HCT116 (cell line): ENCODE results near the gene SIX2. TPM values are rescaled to one million over a fixed set of nuclear protein-coding genes. Genes with fewer than 3 reads are reported as not detected.

Experiments
- ATAC-seq: fragments of 200-7000 bp; cut with Tn5 transposase; 2 replicates; pipeline ENCODE4 v1.9.1; 2020; ENCODE audit warnings: mild to moderate bottlenecking, moderate library complexity
- BruUV-seq: library from RNA; stranded (reverse); fragments of 400-500 nt; replicated peaks from 2 replicates; lab custom pipeline; 2021; lab: Mats Ljungman, UMichigan
- CTCF ChIA-PET: fragments of 300-600 bp; sonication (Branson Sonifier 250); formaldehyde crosslinking; loops from one replicate; lab custom pipeline; 2021; ENCODE audit warnings: antibody characterized with exemption; lab: Charles Lee
- POLR2A ChIA-PET: fragments of 300-600, 350-600 bp; sonication (Branson Sonifier 250); formaldehyde crosslinking; loops from one replicate; lab custom pipeline; 2021; ENCODE audit warnings: antibody characterized with exemption; lab: Charles Lee
- RAD21 ChIA-PET, 2 experiments: fragments of 300-600 bp; sonication (Branson Sonifier 250); formaldehyde crosslinking; loops; one replicate each; lab custom pipeline; 2023; ENCODE audit warnings: low total read pairs in 2 of 2; ENCODE audit not compliant: uncharacterized antibody in 2 of 2, unreplicated experiment in 2 of 2, low non-redundant PET in 1 of 2; lab: Charles Lee
- DNase-seq: peaks from one replicate; pipeline ENCODE4 v3.0.0-alpha.2; 2010; ENCODE audit warnings: low read depth, low spot score
- H2AFZ ChIP-seq: fragments of 200-600 bp; shearing (Covaris generic), sonication (generic); 2 replicates; pipeline ENCODE4 v1.6.1; 2017; ENCODE audit warnings: low read depth, mixed run types, mixed read lengths, antibody characterized with exemption, low read length; ENCODE audit not compliant: poor library complexity, severe bottlenecking
- H3K27ac ChIP-seq: 2 replicates; pipeline ENCODE4 v1.5.1; 2012; ENCODE audit warnings: low read depth, low read length
- H3K27me3 ChIP-seq: fragments of 200-600 bp; sonication (generic); 2 replicates; pipeline ENCODE4 v1.6.1; 2016; ENCODE audit warnings: mixed run types, low read length, mixed read lengths; ENCODE audit not compliant: insufficient read depth
- H3K36me3 ChIP-seq, 2 experiments: fragments of 200-500 bp in 1 of 2; fragments of 200-600 bp in 1 of 2; sonication (Bioruptor generic) in 1 of 2; sonication (generic) in 1 of 2; 2 replicates each; pipeline versions ENCODE4 v1.5.1 to v1.6.1; 2014 to 2016; ENCODE audit warnings: low read length in 2 of 2, inconsistent platforms in 1 of 2, mixed read lengths in 1 of 2, mixed run types in 1 of 2; ENCODE audit not compliant: insufficient read depth in 2 of 2, control insufficient read depth in 1 of 2
- H3K4me1 ChIP-seq, 2 experiments: fragments of 200-600 bp in 1 of 2; sonication (generic) in 1 of 2; 2 replicates each; pipeline versions ENCODE4 v1.5.1 to v1.6.1; 2012 to 2017; ENCODE audit warnings: low read length in 2 of 2, inconsistent platforms in 1 of 2, mild to moderate bottlenecking in 1 of 2, mixed read lengths in 1 of 2, mixed run types in 1 of 2, moderate library complexity in 1 of 2; ENCODE audit not compliant: insufficient read depth in 2 of 2, control insufficient read depth in 1 of 2
- H3K4me2 ChIP-seq: fragments of 200-600 bp; sonication (generic); 2 replicates; pipeline ENCODE4 v1.6.1; 2017; ENCODE audit warnings: mixed run types, low read length, mixed read lengths
- H3K4me3 ChIP-seq, 2 experiments: fragments of 200-600 bp in 1 of 2; sonication (generic) in 1 of 2; replicated peaks in 1 of 2; 2 replicates each; pipeline ENCODE4 v1.5.1; 2011 to 2016; ENCODE audit warnings: low read length in 2 of 2, control low read depth in 1 of 2, low read depth in 1 of 2, mild to moderate bottlenecking in 1 of 2, mixed read lengths in 1 of 2, mixed run types in 1 of 2
- H3K79me2 ChIP-seq: fragments of 200-600 bp; sonication (generic); 2 replicates; pipeline ENCODE4 v1.6.1; 2017; ENCODE audit warnings: mild to moderate bottlenecking, mixed run types, low read length, moderate library complexity, mixed read lengths; ENCODE audit not compliant: insufficient read depth
- H3K9ac ChIP-seq: fragments of 200-600 bp; sonication (generic); 2 replicates; pipeline ENCODE4 v1.6.1; 2016; ENCODE audit warnings: low read length, mixed read lengths
- H3K9me2 ChIP-seq: fragments of 200-600 bp; sonication (generic), shearing (Covaris generic); 2 replicates; pipeline ENCODE4 v1.6.1; 2017; ENCODE audit warnings: mixed run types, mild to moderate bottlenecking, moderate library complexity; ENCODE audit not compliant: insufficient read depth
- H3K9me3 ChIP-seq, 2 experiments: fragments of 200-500 bp in 1 of 2; fragments of 200-600 bp in 1 of 2; sonication (Bioruptor generic) in 1 of 2; sonication (generic) in 1 of 2; 2 replicates each; pipeline ENCODE4 v1.6.1; 2014 to 2017; ENCODE audit warnings: low read length in 2 of 2, mixed read lengths in 2 of 2, inconsistent platforms in 1 of 2, low read depth in 1 of 2, mild to moderate bottlenecking in 1 of 2, mixed run types in 1 of 2, moderate library complexity in 1 of 2; ENCODE audit not compliant: control insufficient read depth in 1 of 2, insufficient read depth in 1 of 2
- H4K20me1 ChIP-seq: fragments of 200-600 bp; sonication (generic), shearing (Covaris generic); 2 replicates; pipeline ENCODE4 v1.6.1; 2017; ENCODE audit warnings: mixed run types, mild to moderate bottlenecking, moderate library complexity; ENCODE audit not compliant: insufficient read depth
- ATF3 ChIP-seq: IDR thresholded peaks from 2 replicates; pipeline ENCODE4 v1.6.1; 2012
- CBX3 ChIP-seq: IDR thresholded peaks from 2 replicates; pipeline ENCODE4 v1.6.1; 2012; ENCODE audit warnings: low read depth
- CEBPB ChIP-seq: IDR thresholded peaks from 2 replicates; pipeline ENCODE4 v1.6.1; 2012; ENCODE audit warnings: low read depth
- CTCF ChIP-seq, 3 experiments: fragments of 200-600 bp in 1 of 3; sonication (generic) in 1 of 3; IDR thresholded peaks in 2 of 3; conservative IDR thresholded peaks in 1 of 3; 2 replicates each; pipeline ENCODE4 v1.5.1; 2012 to 2017; ENCODE audit warnings: low read depth in 2 of 3, low read length in 2 of 3, antibody characterized with exemption in 1 of 3, borderline replicate concordance in 1 of 3, control low read depth in 1 of 3, mild to moderate bottlenecking in 1 of 3, mixed read lengths in 1 of 3, mixed run types in 1 of 3, moderate library complexity in 1 of 3; ENCODE audit not compliant: insufficient read depth in 1 of 3
- EGR1 ChIP-seq: IDR thresholded peaks from 2 replicates; pipeline ENCODE4 v1.6.1; 2012; ENCODE audit warnings: low read depth
- ELF1 ChIP-seq: IDR thresholded peaks from 2 replicates; pipeline ENCODE4 v1.6.1; 2012; ENCODE audit warnings: low read depth, borderline replicate concordance
- EZH2phosphoT487 ChIP-seq: fragments of 200-600 bp; IDR thresholded peaks from 2 replicates; pipeline ENCODE4 v1.6.1; 2018; ENCODE audit warnings: antibody characterized with exemption, borderline replicate concordance
- FOSL1 ChIP-seq: IDR thresholded peaks from 2 replicates; pipeline ENCODE4 v1.6.1; 2012; ENCODE audit warnings: low read depth
- MAX ChIP-seq: IDR thresholded peaks from 2 replicates; pipeline ENCODE4 v1.6.1; 2012
- POLR2A ChIP-seq: IDR thresholded peaks from 2 replicates; pipeline ENCODE4 v1.7.0; 2011; ENCODE audit warnings: borderline replicate concordance; ENCODE audit not compliant: insufficient read depth, insufficient read length; ENCODE audit errors: extremely low read depth
- POLR2AphosphoS5 ChIP-seq: IDR thresholded peaks from 2 replicates; pipeline ENCODE4 v1.6.1; 2011; ENCODE audit warnings: mild to moderate bottlenecking, low read depth, low read length, moderate library complexity
- RAD21 ChIP-seq: IDR thresholded peaks from 2 replicates; pipeline ENCODE4 v1.6.1; 2012; ENCODE audit warnings: low read depth, mild to moderate bottlenecking
- REST ChIP-seq: IDR thresholded peaks from 2 replicates; pipeline ENCODE4 v1.6.1; 2012; ENCODE audit warnings: low read depth
- SIN3A ChIP-seq: IDR thresholded peaks from 2 replicates; pipeline ENCODE4 v1.6.1; 2012; ENCODE audit warnings: low read depth
- SP1 ChIP-seq: IDR thresholded peaks from 2 replicates; pipeline ENCODE4 v1.6.1; 2012; ENCODE audit warnings: low read depth
- SRF ChIP-seq: IDR thresholded peaks from 2 replicates; pipeline ENCODE4 v1.6.1; 2012; ENCODE audit warnings: low read depth
- TCF7L2 ChIP-seq: IDR thresholded peaks from 2 replicates; pipeline ENCODE4 v1.7.0; 2011; ENCODE audit warnings: borderline replicate concordance, inconsistent platforms; ENCODE audit not compliant: insufficient read depth, insufficient read length; ENCODE audit errors: extremely low read depth
- YY1 ChIP-seq: IDR thresholded peaks from 2 replicates; pipeline ENCODE4 v1.6.1; 2011; ENCODE audit warnings: low read length, low read depth, moderate library complexity, mild to moderate bottlenecking; ENCODE audit not compliant: insufficient replicate concordance; ENCODE audit errors: extremely low read depth
- ZFX ChIP-seq: fragments of 450-650 bp; IDR thresholded peaks from 2 replicates; pipeline ENCODE4 v1.6.1; 2017
- ZNF274 ChIP-seq: fragments of 200-500 bp; sonication (Bioruptor generic); IDR thresholded peaks from 2 replicates; pipeline ENCODE4 v1.6.1; 2014; ENCODE audit warnings: mild to moderate bottlenecking, low read depth, low read length, inconsistent platforms
- intact Hi-C: fragments of 100-400 bp; cut with micrococcal nuclease; formaldehyde crosslinking; loops from 2 replicates; pipeline ENCODE4 v1.10.0; 2022
- total RNA-seq: library from RNA; stranded (reverse); gene quantifications from one replicate; pipeline ENCODE4 v1.2.1, GENCODE V29; 2021; ENCODE audit not compliant: unreplicated experiment

SIX2 gene
- total RNA-seq, 1 experiment from 2014 or later, result 0.54 TPM

GRCh38 chr2:44957656-44958327, 51.5 kb downstream of the SIX2 start:
- no TSS peak for BruUV-seq
- Histone ChIP-seq H3K27ac (no peak overlapping the region), H2AFZ (no peak overlapping the region), H3K9me3 (no peaks in the 10 kb centered on the region), H3K4me3 (no peak overlapping the region), H4K20me1 (no peaks in the 10 kb centered on the region), H3K27me3 (no peaks in the 10 kb centered on the region), H3K79me2 (no peaks in the 10 kb centered on the region), H3K9ac (no peak overlapping the region), H3K4me2 (no peak overlapping the region), H3K9me2 (no peaks in the 10 kb centered on the region), H3K4me1 (peaks cover 0 to 28% of the 10 kb centered on the region in 2 experiments; a peak in 3 of 4 replicates), H3K36me3 (no peaks in the 10 kb centered on the region)
- ATAC-seq (no peak), DNase-seq (no peak)
- intact Hi-C loops, result loop anchor here (5.0 kb wide), 3 partner anchors 400 to 1345 kb away; no protein-coding TSS in a partner anchor
- POLR2A ChIA-PET, result no interaction called here
- TF ChIP-seq MAX (no peak), ELF1 (no peak), CBX3 (no peak), REST (no peak), POLR2A (no peak), CEBPB (no peak), CTCF (IDR thresholded peaks at IDR 0.05 in 2 of 3, conservative IDR thresholded peaks at IDR 0.05 in 1 of 3; ENCODE audit: borderline replicate concordance in 1 of 3, insufficient read depth in 1 of 3, low read depth in 2 of 3, low read length in 2 of 3) (no peak), SP1 (no peak), RAD21 (no peak), ATF3 (no peak), TCF7L2 (no peak), FOSL1 (no peak), YY1 (no peak), POLR2AphosphoS5 (no peak), ZFX (no peak), SIN3A (no peak), ZNF274 (no peak), EZH2phosphoT487 (no peak), EGR1 (no peak), SRF (no peak)
- CTCF ChIA-PET, result interaction anchor here (1.0 to 4.4 kb wide), 5 partner anchors 16 to 1080 kb away, joined by 3 to 42 read pairs (median 4); no protein-coding TSS in a partner anchor
- RAD21 ChIA-PET, result no interaction called here
